Measurements from ENCODE around the gene TAS2R14. TPM values are rescaled to one million over a fixed set of nuclear protein-coding genes. Genes with fewer than 3 reads are reported as not detected.

The TAS2R14 gene
- total RNA-seq, 1 donor from 2014 or later = 3.5 TPM

- Mint-ChIP-seq H3K27ac (no peak overlapping the region), H3K4me3 (no peak overlapping the region), H3K27me3 (no peaks in the 10 kb centered on the region), H3K36me3 (ENCODE audit: low read depth) (no peaks in the 10 kb centered on the region), H3K4me1 (no peaks in the 10 kb centered on the region), H3K9me3 (peaks cover 3% of the 10 kb centered on the region)
- DNase-seq = no peak
- intact Hi-C loops (cut with micrococcal nuclease) = no loop called here
Observed at GRCh38 chr12:10891937-10892336, 47.1 kb downstream of the TAS2R14 start.

DNA sequence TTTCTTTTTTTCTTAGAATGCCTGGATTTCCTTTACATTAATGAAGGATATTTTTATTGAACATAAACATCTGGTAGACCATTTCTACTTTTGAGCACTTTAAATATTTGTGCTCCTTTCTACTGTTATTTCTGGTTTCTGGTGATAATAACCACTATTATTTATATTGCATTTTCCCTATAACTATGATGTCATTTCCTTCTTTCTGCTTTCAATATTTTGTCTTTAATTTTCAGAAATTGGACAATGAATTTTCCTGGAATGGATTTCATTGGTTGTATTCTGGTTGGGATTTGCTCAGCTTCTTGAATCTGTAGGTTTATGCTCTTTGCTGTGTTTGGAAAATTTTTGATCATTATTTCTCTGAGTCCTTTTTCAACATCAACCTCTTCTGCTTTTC is 49.8 kb downstream of the TAS2R14 start:
- H3K27me3 Mint-ChIP-seq = no peaks in the 10 kb centered on the region
- intact Hi-C loops (cut with micrococcal nuclease) = no loop called here
- H3K27ac Mint-ChIP-seq = no peak overlapping the region
- peaks cover 1% of the 10 kb centered on the region for H3K4me1 Mint-ChIP-seq
- DNase-seq = no peak
- no peaks in the 10 kb centered on the region for H3K36me3 Mint-ChIP-seq (ENCODE audit: low read depth)
- no peak overlapping the region for H3K4me3 Mint-ChIP-seq
- peaks cover 3% of the 10 kb centered on the region for H3K9me3 Mint-ChIP-seq

Other genes with a start within 250 kb of the TAS2R14 start
- 199 and 203 TPM in 2 replicates for gene YBX3, start 215.9 kb downstream of the TAS2R14 start, total RNA-seq
- not detected in 2 replicates for gene TAS2R7, start 136.6 kb downstream of the TAS2R14 start, total RNA-seq
- not detected in 2 replicates for gene TAS2R8, start 132.0 kb downstream of the TAS2R14 start, total RNA-seq
- gene TAS2R9, start 129.1 kb downstream of the TAS2R14 start, total RNA-seq = not detected in 2 replicates
- 0.26 TPM in 1 of 2 replicates, not detected in the other for gene TAS2R10, start 112.9 kb downstream of the TAS2R14 start, total RNA-seq
- gene PRR4, start 89.8 kb downstream of the TAS2R14 start, total RNA-seq = 0.62 and 2.0 TPM in 2 replicates
- 18.2 and 22.4 TPM in 2 replicates for gene PRH1, start 55.0 kb downstream of the TAS2R14 start, total RNA-seq
- gene TAS2R13, start 29.7 kb downstream of the TAS2R14 start, total RNA-seq = 1.1 and 1.3 TPM in 2 replicates
- not detected in 2 replicates for gene PRH2, start 10.0 kb downstream of the TAS2R14 start, total RNA-seq
- 0.56 and 1.0 TPM in 2 replicates for gene TAS2R50, start 47.6 kb upstream of the TAS2R14 start, total RNA-seq
- 2.0 and 2.1 TPM in 2 replicates for gene TAS2R20, start 59.0 kb upstream of the TAS2R14 start, total RNA-seq
- 2.9 and 3.9 TPM in 2 replicates for gene TAS2R19, start 83.4 kb upstream of the TAS2R14 start, total RNA-seq
- 3.5 and 4.3 TPM in 2 replicates for gene TAS2R31, start 92.1 kb upstream of the TAS2R14 start, total RNA-seq
- gene TAS2R46, start 123.0 kb upstream of the TAS2R14 start, total RNA-seq = 1.3 and 2.2 TPM in 2 replicates
- gene TAS2R43, start 153.1 kb upstream of the TAS2R14 start, total RNA-seq = 1.2 and 1.3 TPM in 2 replicates
- 3.1 and 4.4 TPM in 2 replicates for gene TAS2R30, start 195.4 kb upstream of the TAS2R14 start, total RNA-seq
- gene SMIM10L1, start 231.9 kb upstream of the TAS2R14 start, total RNA-seq = 9.5 and 10.1 TPM in 2 replicates
- gene TAS2R42, start 247.7 kb upstream of the TAS2R14 start, total RNA-seq = not detected in 2 replicates

Data from activated CD4-positive, alpha-beta T cell treated with anti-CD3 and anti-CD28 coated beads, Interleukin-2, amount 10 ng/mL, durations not matched to agents 24 days and 14 days (primary cell).